HepG2 (cell line): ENCODE data around the gene MAPK11. TPM values are rescaled to one million over a fixed set of nuclear protein-coding genes. Genes with fewer than 3 reads are reported as not detected.
A peak's percentile ranks its signal among the peaks of the same experiment; 100 is the strongest.

Experiments used
- ARID2 ChIP-seq: sonication (generic); formaldehyde crosslinking; IDR thresholded peaks from 2 replicates; pipeline ENCODE4 v1.8.1; 2022; ENCODE audit warnings: mild to moderate bottlenecking, missing genetic modification reagents, borderline replicate concordance
- ATF5 ChIP-seq: sonication (generic); formaldehyde crosslinking; IDR thresholded peaks from 2 replicates; pipeline ENCODE4 v1.4.0; 2020; ENCODE audit warnings: mild to moderate bottlenecking, low read depth, missing genetic modification reagents
- FUBP1 ChIP-seq: sonication (generic); formaldehyde crosslinking; IDR thresholded peaks from 2 replicates; pipeline ENCODE4 v1.5.1; 2020; ENCODE audit warnings: missing genetic modification reagents, mild to moderate bottlenecking, borderline replicate concordance
- HIC2 ChIP-seq: sonication (generic); formaldehyde crosslinking; IDR thresholded peaks from 2 replicates; pipeline ENCODE4 v1.9.0; 2022; ENCODE audit warnings: low read depth, missing genetic modification reagents
- HNF4G ChIP-seq, 2 experiments: sonication (generic) in 1 of 2; formaldehyde crosslinking in 1 of 2; IDR thresholded peaks; 2 replicates each; pipeline versions ENCODE4 v1.4.0 to v1.6.1; 2011 to 2020; ENCODE audit warnings: borderline replicate concordance in 2 of 2, low read depth in 2 of 2, mild to moderate bottlenecking in 2 of 2, low read length in 1 of 2, missing genetic modification reagents in 1 of 2, moderate library complexity in 1 of 2
- LRRFIP1 ChIP-seq: sonication (generic); formaldehyde crosslinking; conservative IDR thresholded peaks from 2 replicates; pipeline ENCODE4 v1.4.0; 2020; ENCODE audit warnings: missing genetic modification reagents
- MTERF4 ChIP-seq: sonication (generic); formaldehyde crosslinking; IDR thresholded peaks from 2 replicates; pipeline ENCODE4 v1.8.0; 2023; ENCODE audit warnings: mild to moderate bottlenecking, missing genetic modification reagents
- RBFOX2 ChIP-seq: fragments of 200-400 bp; formaldehyde crosslinking; IDR thresholded peaks from 2 replicates; pipeline ENCODE4 v1.6.1; 2017; ENCODE audit warnings: low read depth, mild to moderate bottlenecking, low read length
- SALL2 ChIP-seq: sonication (generic); formaldehyde crosslinking; IDR thresholded peaks from 2 replicates; pipeline ENCODE4 v1.8.1; 2023; ENCODE audit warnings: mild to moderate bottlenecking, missing genetic modification reagents, inconsistent platforms
- ZFYVE20 ChIP-seq: sonication (generic); formaldehyde crosslinking; IDR thresholded peaks from 2 replicates; pipeline ENCODE4 v1.8.0; 2023; ENCODE audit warnings: low read depth, mild to moderate bottlenecking, moderate library complexity, missing genetic modification reagents, borderline replicate concordance
- polyA plus RNA-seq, 8 experiments: library from polyadenylated mRNA; depleted of rRNA in 3 of 8; stranded (reverse) in 7 of 8; unstranded in 1 of 8; fragments of >200 nt; fragmentation: Illumina TruSeq in 4 of 8; extraction: Trizol in 4 of 8; gene quantifications; 2 replicates each; pipeline versions ENCODE4 v1.2.1 to v1.2.3, GENCODE V29; 2011 to 2016; ENCODE audit warnings: low read depth in 4 of 8, missing spikeins in 1 of 8, mixed read lengths in 1 of 8; ENCODE audit not compliant: insufficient read depth in 1 of 8
- total RNA-seq, 5 experiments: library from RNA; depleted of rRNA; stranded (reverse); fragments of >200 nt; fragmentation: Illumina TruSeq; extraction: Trizol; gene quantifications; 2 replicates each; pipeline ENCODE4 v1.2.3, GENCODE V29; 2016; ENCODE audit warnings: low read depth in 1 of 5

The MAPK11 gene
- total and polyA plus RNA-seq, 2 of the 13 experiments (the other 11 are each of a cell fraction or from before 2014, with no cell fraction given) = 0.15 to 0.17 TPM

- no peak for TF ChIP-seq FUBP1 (CRISPR knock-in tag)
- TF ChIP-seq RBFOX2 = 0 out of 2 replicates have a peak, but pooled peaks have one; percentile 10
- no peak for TF ChIP-seq ARID2 (CRISPR knock-in tag)
- TF ChIP-seq HIC2 (CRISPR knock-in tag) = no peak
- TF ChIP-seq LRRFIP1 = no peak
- no peak for TF ChIP-seq MTERF4 (CRISPR knock-in tag)
- TF ChIP-seq ATF5 (CRISPR knock-in tag) = no peak
- no peak for TF ChIP-seq SALL2 (CRISPR knock-in tag)
- no peak for TF ChIP-seq ZFYVE20 (CRISPR knock-in tag)
- no peak for TF ChIP-seq HNF4G (IDR thresholded peaks at IDR 0.05; ENCODE audit: borderline replicate concordance, low read depth, low read length)
- no peak for TF ChIP-seq HNF4G (CRISPR knock-in tag; IDR thresholded peaks at IDR 0.05; ENCODE audit: borderline replicate concordance, low read depth)
Measured at GRCh38 chr22:50301581-50301991, 31.4 kb upstream of the MAPK11 start (continued).
